DMS 273 treated with DMSO at 0.1 percent for 48 hours (cell line): ENCODE results near the gene GPATCH2L.

ENCODE experiments used
- DNase-seq: peaks from one replicate; lab custom pipeline; 2025; lab: John Stamatoyannopoulos, UW

Gene GPATCH2L

GRCh38 chr14:76257111-76257803, 105.5 kb downstream of the GPATCH2L start:
- no peak for DNase-seq

- no peak for DNase-seq
Measured at GRCh38 chr14:76257842-76258397, 106.2 kb downstream of the GPATCH2L start.

- no peak for DNase-seq
Measured at GRCh38 chr14:76259029-76259735, 107.5 kb downstream of the GPATCH2L start.

- no peak for DNase-seq
Measured at GRCh38 chr14:76260749-76261148, 109.0 kb downstream of the GPATCH2L start.

- no peak for DNase-seq
Measured at GRCh38 chr14:76261371-76261811, 109.7 kb downstream of the GPATCH2L start.

- no peak for DNase-seq
Measured at GRCh38 chr14:76262641-76263040, 110.9 kb downstream of the GPATCH2L start.
